Gastrocnemius medialis (tissue), 4 donors: ENCODE data around the gene COL9A1.

Source experiments
- POLR2A ChIP-seq, 2 donors: fragments of 450-650 bp; IDR thresholded peaks; one replicate each; pipeline ENCODE4 v1.6.1; 2017; ENCODE audit warnings: antibody characterized with exemption in 2 of 2, mild to moderate bottlenecking in 2 of 2, moderate library complexity in 2 of 2
- TF ChIP-seq, protein P1 (sequence below), 5 experiments: fragments of 450-650 bp in 3 of 5; fragments of 200-600 bp in 2 of 5; sonication (generic) in 2 of 5; IDR thresholded peaks in 4 of 5; conservative IDR thresholded peaks in 1 of 5; 1 replicate in 4 of 5; 2 replicates in 1 of 5; pipeline ENCODE4 v1.5.1; 2016 to 2019; ENCODE audit warnings: antibody characterized with exemption in 5 of 5, mild to moderate bottlenecking in 3 of 5, moderate library complexity in 3 of 5

DNA sequence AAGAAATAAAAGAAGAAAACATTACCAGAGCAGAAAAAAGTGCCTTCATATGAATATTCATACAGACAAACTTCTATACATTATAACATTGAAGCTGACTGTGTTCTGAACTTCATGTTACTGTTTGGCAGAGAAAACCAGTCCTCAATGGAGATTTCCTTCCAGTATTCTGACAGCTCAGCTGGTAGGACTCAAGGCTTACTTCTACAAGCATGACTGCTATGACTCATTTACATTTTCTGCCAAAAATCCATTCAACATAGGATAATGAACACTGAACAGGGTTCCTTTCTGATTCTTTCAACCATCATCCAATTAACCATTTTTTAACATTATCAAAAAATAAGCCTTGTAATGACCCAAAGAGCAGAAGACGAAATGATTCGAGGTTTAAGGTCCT lies 25.4 kb downstream of the COL9A1 start:
- TF ChIP-seq, protein P1, sequence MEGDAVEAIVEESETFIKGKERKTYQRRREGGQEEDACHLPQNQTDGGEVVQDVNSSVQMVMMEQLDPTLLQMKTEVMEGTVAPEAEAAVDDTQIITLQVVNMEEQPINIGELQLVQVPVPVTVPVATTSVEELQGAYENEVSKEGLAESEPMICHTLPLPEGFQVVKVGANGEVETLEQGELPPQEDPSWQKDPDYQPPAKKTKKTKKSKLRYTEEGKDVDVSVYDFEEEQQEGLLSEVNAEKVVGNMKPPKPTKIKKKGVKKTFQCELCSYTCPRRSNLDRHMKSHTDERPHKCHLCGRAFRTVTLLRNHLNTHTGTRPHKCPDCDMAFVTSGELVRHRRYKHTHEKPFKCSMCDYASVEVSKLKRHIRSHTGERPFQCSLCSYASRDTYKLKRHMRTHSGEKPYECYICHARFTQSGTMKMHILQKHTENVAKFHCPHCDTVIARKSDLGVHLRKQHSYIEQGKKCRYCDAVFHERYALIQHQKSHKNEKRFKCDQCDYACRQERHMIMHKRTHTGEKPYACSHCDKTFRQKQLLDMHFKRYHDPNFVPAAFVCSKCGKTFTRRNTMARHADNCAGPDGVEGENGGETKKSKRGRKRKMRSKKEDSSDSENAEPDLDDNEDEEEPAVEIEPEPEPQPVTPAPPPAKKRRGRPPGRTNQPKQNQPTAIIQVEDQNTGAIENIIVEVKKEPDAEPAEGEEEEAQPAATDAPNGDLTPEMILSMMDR (IDR thresholded peaks at IDR 0.05 in 4 of 5, conservative IDR thresholded peaks at IDR 0.05 in 1 of 5) = no peak
- no peak for TF ChIP-seq POLR2A (IDR thresholded peaks at IDR 0.05)
